Fibroblast of mammary gland (primary cell): ENCODE data around the gene DLD.
"Not testable (repeated sequence)": the region's sequence is repeated elsewhere in the genome, so short reads cannot be mapped to it uniquely, and the experiment has no call there.

ENCODE experiments used
- DNase-seq: peaks from one replicate; pipeline ENCODE4 v3.0.0-alpha.2; 2010; ENCODE audit warnings: low read depth
- H3K4me3 ChIP-seq: 2 replicates; pipeline ENCODE4 v1.5.1; 2011; ENCODE audit warnings: low read depth, mild to moderate bottlenecking, low read length, moderate library complexity; ENCODE audit not compliant: control insufficient read depth
- CTCF ChIP-seq: conservative IDR thresholded peaks from 2 replicates; pipeline ENCODE4 v1.5.1; 2011; ENCODE audit warnings: low read depth, low read length, inconsistent platforms; ENCODE audit not compliant: control insufficient read depth, insufficient read depth

Gene DLD

GRCh38 chr7:107884066-107884818 lies 6.7 kb upstream of the DLD start:
- DNase-seq, result no peak
- TF ChIP-seq CTCF, result no peak
- H3K4me3 ChIP-seq, result no peak overlapping the region

- H3K4me3 ChIP-seq, DNase-seq: not testable (repeated sequence)
Measured at GRCh38 chr7:107887827-107888226, 3.2 kb upstream of the DLD start.

- no peak for DNase-seq
- no peak for TF ChIP-seq CTCF
- no peak overlapping the region for H3K4me3 ChIP-seq
Measured at GRCh38 chr7:107889992-107890391, 991 bp upstream of the DLD start.

GRCh38 chr7:107890493-107890961 lies 456 bp upstream of the DLD start:
- peak overlapping the region; percentile 86 for H3K4me3 ChIP-seq
- no peak for TF ChIP-seq CTCF
- no peak for DNase-seq

GRCh38 chr7:107891636-107892366 lies 818 bp downstream of the DLD start:
- H3K4me3 ChIP-seq, result peak overlapping the region; percentile 86
- TF ChIP-seq CTCF, result no peak
- peak; percentile 40 for DNase-seq

- not testable (repeated sequence) for DNase-seq
- H3K4me3 ChIP-seq, result peak overlapping the region; percentile 86
Measured at GRCh38 chr7:107892367-107892741, 1.4 kb downstream of the DLD start.

- no peak overlapping the region for H3K4me3 ChIP-seq
- DNase-seq, result no peak
- no peak for TF ChIP-seq CTCF
Measured at GRCh38 chr7:107898997-107899594, 8.1 kb downstream of the DLD start.
